Muscle layer of colon (tissue), 2 donors: ENCODE data around the gene CUX1.
"Not testable (repeated sequence)": the region's sequence is repeated elsewhere in the genome, so short reads cannot be mapped to it uniquely, and the experiment has no call there.

ENCODE experiments used
- H3K27ac ChIP-seq: one replicate; pipeline ENCODE4 v1.7.0; 2013; ENCODE audit warnings: low read depth, mild to moderate bottlenecking, low read length, moderate library complexity
- H3K27me3 ChIP-seq, 2 donors: one replicate each; pipeline ENCODE4 v1.7.0; 2013; ENCODE audit warnings: low read length in 2 of 2, mild to moderate bottlenecking in 2 of 2; ENCODE audit not compliant: insufficient read depth in 2 of 2, control insufficient read depth in 1 of 2
- H3K36me3 ChIP-seq: one replicate; pipeline ENCODE4 v1.7.0; 2013; ENCODE audit warnings: mild to moderate bottlenecking, low read length; ENCODE audit not compliant: insufficient read depth
- H3K4me1 ChIP-seq: one replicate; pipeline ENCODE4 v1.7.0; 2013; ENCODE audit warnings: mild to moderate bottlenecking, low read length; ENCODE audit not compliant: insufficient read depth
- H3K4me3 ChIP-seq, 2 donors: one replicate each; pipeline ENCODE4 v1.7.0; 2013; ENCODE audit warnings: low read length in 2 of 2, low read depth in 1 of 2, mild to moderate bottlenecking in 1 of 2, moderate library complexity in 1 of 2
- H3K9ac ChIP-seq: one replicate; pipeline ENCODE4 v1.7.0; 2013; ENCODE audit warnings: low read length
- H3K9me3 ChIP-seq: one replicate; pipeline ENCODE4 v1.7.0; 2013; ENCODE audit warnings: mild to moderate bottlenecking, low read length
- donor health status: abdominal sarcoma.
- donor health status: Adenocarcinoma of cecum.

The CUX1 gene

DNA sequence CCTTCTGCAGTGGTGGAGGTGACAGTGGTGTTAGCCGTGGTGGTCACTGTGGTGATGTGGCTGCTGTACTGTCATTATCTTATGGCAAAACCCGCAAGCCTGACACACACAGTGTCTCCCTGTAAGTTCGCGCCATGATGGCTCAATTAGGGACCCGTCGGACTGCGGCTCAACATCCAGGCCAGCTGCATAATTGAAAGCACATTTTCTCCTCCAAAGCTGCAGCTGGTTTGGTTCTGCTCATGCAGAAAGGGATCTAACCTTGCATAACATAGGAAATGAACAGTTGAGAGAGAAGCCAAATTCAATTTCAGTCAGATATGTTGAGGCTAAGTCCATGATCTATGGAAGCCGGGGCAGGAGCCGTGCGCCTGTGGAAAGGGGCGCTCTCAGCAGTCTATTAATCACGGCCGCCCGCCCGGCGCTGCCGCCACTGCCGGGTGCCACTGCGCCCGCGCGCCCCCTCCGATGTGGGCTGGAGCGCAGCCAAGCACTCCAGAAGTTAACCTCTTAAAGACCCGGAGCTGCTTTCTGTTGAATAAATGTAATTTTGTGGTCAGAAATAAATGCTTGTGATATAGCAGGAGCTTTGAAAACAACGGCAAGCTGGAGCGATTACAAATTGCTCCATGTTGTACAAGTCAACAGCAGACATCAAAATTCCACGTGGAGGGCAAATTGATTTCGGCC lies 227.7 kb downstream of the CUX1 start:
- Histone ChIP-seq H3K9ac (peak overlapping the region; percentile 29), H3K4me3 (peak overlapping the region in 1 of 2 donors; percentile 19), H3K27me3 (no peaks in the 10 kb centered on the region), H3K9me3 (no peaks in the 10 kb centered on the region), H3K4me1 (peaks cover 14% of the 10 kb centered on the region), H3K27ac (peak overlapping the region; percentile 29), H3K36me3 (no peaks in the 10 kb centered on the region)

DNA sequence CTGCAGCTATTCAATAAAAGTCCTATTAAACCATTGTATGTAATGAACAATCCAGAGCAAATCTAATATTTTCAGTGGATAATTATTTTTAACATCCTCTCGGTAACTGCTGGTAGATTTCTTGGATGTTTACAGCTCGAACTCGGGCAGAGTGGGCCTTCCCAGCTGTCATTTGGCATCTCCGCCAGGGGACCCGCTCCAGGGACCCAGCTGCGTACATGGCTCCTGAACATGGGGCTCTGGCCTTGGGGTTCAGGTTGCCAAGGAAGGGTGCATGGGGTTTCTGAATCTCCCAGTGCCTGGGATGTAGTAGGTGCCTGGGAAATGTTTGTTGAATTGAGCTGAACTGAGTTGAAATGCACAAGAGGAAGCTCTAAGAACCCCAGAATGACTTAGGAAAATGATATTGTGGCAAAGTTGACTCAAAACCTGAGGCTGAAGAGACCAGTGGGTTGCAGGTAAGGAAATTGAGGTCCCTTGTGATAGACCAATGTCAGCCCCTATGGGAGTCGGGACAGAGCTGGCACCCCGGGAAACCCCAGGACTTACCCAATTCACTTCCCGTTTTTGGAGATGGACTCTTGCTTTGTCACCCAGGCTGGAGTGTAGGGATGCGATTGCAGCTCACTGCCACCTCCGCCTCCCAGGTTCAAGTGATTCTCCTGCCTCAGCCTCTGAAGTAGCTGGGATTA lies 228.4 kb downstream of the CUX1 start:
- H3K27ac ChIP-seq, result peak overlapping the region; percentile 29
- H3K4me1 ChIP-seq, result peaks cover 14% of the 10 kb centered on the region
- H3K9ac ChIP-seq, result peak overlapping the region; percentile 29
- no peaks in the 10 kb centered on the region for H3K9me3 ChIP-seq
- no peaks in the 10 kb centered on the region for H3K36me3 ChIP-seq
- no peaks in the 10 kb centered on the region for H3K27me3 ChIP-seq
- H3K4me3 ChIP-seq, result peak overlapping the region in 1 of 2 donors; percentile 19

- H3K4me1 ChIP-seq, result peaks cover 14% of the 10 kb centered on the region
- H3K9ac ChIP-seq, result no peak overlapping the region
- no peak overlapping the region for H3K4me3 ChIP-seq
- no peaks in the 10 kb centered on the region for H3K36me3 ChIP-seq
- no peaks in the 10 kb centered on the region for H3K9me3 ChIP-seq
- no peak overlapping the region for H3K27ac ChIP-seq
- no peaks in the 10 kb centered on the region for H3K27me3 ChIP-seq
These were observed 229.1 kb downstream of the CUX1 start for GRCh38 chr7:102046373-102047117.

GRCh38 chr7:102047167-102047566 lies 229.7 kb downstream of the CUX1 start:
- H3K27ac ChIP-seq, result no peak overlapping the region
- no peaks in the 10 kb centered on the region for H3K9me3 ChIP-seq
- H3K36me3 ChIP-seq, result no peaks in the 10 kb centered on the region
- peaks cover 14% of the 10 kb centered on the region for H3K4me1 ChIP-seq
- H3K27me3 ChIP-seq, result no peaks in the 10 kb centered on the region
- no peak overlapping the region for H3K9ac ChIP-seq
- no peak overlapping the region for H3K4me3 ChIP-seq

GRCh38 chr7:102049765-102050164 lies 232.3 kb downstream of the CUX1 start:
- Histone ChIP-seq H3K9ac (no peak overlapping the region), H3K9me3 (no peaks in the 10 kb centered on the region), H3K27ac (no peak overlapping the region), H3K4me1 (peaks cover 11% of the 10 kb centered on the region), H3K36me3 (no peaks in the 10 kb centered on the region), H3K27me3 (no peaks in the 10 kb centered on the region), H3K4me3 (no peak overlapping the region)

DNA sequence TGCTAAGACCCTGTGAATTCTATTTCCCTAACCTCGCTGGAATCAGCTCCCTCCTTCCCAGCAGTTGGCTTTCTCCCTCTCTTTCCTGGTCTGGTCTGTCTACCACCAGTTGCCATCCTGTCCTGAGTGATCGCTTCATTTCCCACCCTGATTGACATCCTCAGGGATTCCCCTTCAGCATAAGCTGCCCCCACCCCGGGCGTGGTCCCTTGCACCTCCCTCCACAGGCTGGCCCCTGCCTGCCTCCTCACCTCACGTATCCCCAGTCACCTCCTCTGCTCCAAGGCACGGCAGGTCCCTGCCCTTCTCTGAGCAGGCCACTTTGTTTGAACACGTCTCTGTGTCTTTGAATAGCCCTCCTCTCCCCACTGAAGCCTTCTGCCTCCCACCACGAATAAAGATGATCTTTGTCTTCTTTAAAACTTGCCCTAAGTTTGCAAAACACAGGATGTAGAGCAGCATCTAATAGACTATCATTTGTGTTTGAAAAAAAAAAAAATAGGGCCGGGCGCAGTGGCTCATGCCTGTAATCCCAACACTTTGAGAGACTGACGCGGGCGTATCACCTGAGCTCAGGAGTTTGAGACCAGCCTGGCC lies 233.5 kb downstream of the CUX1 start:
- Histone ChIP-seq H3K9me3 (no peaks in the 10 kb centered on the region), H3K36me3 (no peaks in the 10 kb centered on the region), H3K27ac (no peak overlapping the region), H3K4me1 (peaks cover 3% of the 10 kb centered on the region), H3K4me3 (no peak overlapping the region), H3K9ac (no peak overlapping the region), H3K27me3 (no peaks in the 10 kb centered on the region)

- H3K4me1 ChIP-seq, H3K4me3 ChIP-seq: not testable (repeated sequence)
These were observed 234.3 kb downstream of the CUX1 start for GRCh38 chr7:102051736-102052135.

DNA sequence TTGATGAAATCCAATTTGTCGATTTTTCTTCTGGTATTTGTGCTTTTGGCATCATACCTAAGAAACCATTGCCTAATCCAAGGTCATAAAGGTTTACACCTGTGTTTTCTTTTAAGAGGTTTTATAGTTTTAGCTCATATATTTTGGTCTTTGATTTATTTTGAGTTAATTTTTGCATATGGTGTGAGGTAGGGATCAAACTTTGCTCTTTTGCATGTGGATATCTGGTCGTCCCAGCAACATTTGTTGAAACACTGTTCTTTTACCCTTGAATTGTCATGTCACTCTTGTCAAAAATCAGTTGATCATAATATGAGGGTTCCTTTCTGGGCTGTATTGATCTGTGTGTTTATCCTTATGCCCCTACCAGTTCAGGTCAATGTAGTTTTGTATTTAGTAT lies 236.7 kb downstream of the CUX1 start:
- Histone ChIP-seq H3K36me3 (no peaks in the 10 kb centered on the region), H3K27me3 (no peaks in the 10 kb centered on the region), H3K27ac (no peak overlapping the region), H3K9me3 (no peaks in the 10 kb centered on the region), H3K4me1 (no peaks in the 10 kb centered on the region), H3K4me3 (no peak overlapping the region), H3K9ac (no peak overlapping the region)

More at GRCh38 chr7:102051736-102052135, 234.3 kb downstream of the CUX1 start:
- not testable (repeated sequence) for H3K9ac ChIP-seq, H3K27me3 ChIP-seq, H3K9me3 ChIP-seq, H3K27ac ChIP-seq, H3K36me3 ChIP-seq

DNA sequence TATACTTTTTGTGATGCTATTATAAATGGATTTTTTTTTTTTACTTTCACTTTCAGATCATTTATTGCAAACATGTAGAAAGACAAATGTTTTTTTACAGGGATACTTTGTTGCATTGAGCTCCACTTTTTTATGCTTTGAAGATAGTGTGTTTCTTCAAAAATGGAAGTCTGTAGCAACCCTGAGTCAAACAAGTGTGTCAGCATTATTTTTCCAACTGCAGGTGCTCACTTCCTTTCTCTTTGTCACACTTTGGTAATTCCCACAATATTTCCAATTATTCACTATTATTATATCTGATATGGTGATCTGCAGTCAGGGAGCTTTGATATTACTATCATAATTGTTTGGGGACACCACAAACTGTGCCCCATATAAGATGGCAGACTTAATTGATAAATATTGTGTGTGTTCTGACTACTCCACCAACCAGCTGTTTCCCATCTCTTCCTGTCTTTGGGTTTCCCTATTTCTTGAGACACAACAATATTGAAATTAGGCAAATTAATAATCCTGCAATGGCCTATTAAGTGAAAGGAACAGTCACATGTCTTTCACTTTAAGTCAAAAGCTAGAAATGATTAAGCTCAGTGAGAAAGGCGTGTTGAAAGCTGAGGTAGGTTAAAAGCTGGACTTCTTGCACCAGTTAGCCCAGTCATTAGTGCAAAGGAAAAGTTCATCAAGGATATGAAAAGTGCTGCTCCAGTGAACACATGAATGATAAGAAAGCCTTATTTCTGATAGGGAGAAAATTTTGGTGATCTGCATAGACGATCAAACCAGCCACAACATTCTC lies 238.0 kb downstream of the CUX1 start:
- no peak overlapping the region for H3K4me3 ChIP-seq
- no peaks in the 10 kb centered on the region for H3K36me3 ChIP-seq
- H3K27me3 ChIP-seq, result no peaks in the 10 kb centered on the region
- no peaks in the 10 kb centered on the region for H3K9me3 ChIP-seq
- no peak overlapping the region for H3K9ac ChIP-seq
- H3K27ac ChIP-seq, result no peak overlapping the region
- no peaks in the 10 kb centered on the region for H3K4me1 ChIP-seq

DNA sequence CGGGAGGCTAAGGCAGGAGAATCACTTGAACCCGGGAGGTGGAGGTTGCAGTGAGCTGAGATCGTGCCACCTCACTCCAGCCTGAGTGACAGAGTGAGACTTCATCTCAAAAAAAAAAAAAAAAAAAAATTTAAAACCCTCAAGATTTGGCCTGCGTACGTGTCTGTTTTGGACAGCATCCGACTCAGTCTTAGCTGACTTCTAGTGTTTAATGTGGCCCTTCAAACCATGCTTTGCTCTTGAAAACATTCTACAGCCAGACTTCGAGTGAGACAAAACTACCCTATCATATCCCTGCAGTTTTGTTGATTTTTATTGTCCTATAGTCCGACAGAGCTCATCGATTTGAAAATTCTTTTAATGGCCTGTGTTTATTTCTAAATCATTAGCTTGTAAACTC lies 242.1 kb downstream of the CUX1 start:
- H3K27me3 ChIP-seq, result no peaks in the 10 kb centered on the region
- H3K9ac ChIP-seq, result no peak overlapping the region
- no peak overlapping the region for H3K4me3 ChIP-seq
- no peak overlapping the region for H3K27ac ChIP-seq
- no peaks in the 10 kb centered on the region for H3K9me3 ChIP-seq
- peaks cover 5% of the 10 kb centered on the region for H3K4me1 ChIP-seq
- no peaks in the 10 kb centered on the region for H3K36me3 ChIP-seq
